Thyroid gland (tissue), 4 donors: ENCODE results near the gene TBC1D1.

ENCODE experiments used
- POLR2A ChIP-seq, 2 donors: fragments of 450-650 bp; IDR thresholded peaks; one replicate each; pipeline ENCODE4 v1.6.1; 2017; ENCODE audit warnings: antibody characterized with exemption in 2 of 2, mild to moderate bottlenecking in 2 of 2, moderate library complexity in 1 of 2
- TF ChIP-seq, protein P1 (sequence below), 6 experiments: fragments of 200-600 bp in 3 of 6; fragments of 450-650 bp in 3 of 6; sonication (generic) in 3 of 6; IDR thresholded peaks; one replicate each; pipeline ENCODE4 v1.5.1; 2016 to 2019; ENCODE audit warnings: antibody characterized with exemption in 6 of 6, mild to moderate bottlenecking in 2 of 6, inconsistent platforms in 1 of 6, moderate library complexity in 1 of 6

DNA sequence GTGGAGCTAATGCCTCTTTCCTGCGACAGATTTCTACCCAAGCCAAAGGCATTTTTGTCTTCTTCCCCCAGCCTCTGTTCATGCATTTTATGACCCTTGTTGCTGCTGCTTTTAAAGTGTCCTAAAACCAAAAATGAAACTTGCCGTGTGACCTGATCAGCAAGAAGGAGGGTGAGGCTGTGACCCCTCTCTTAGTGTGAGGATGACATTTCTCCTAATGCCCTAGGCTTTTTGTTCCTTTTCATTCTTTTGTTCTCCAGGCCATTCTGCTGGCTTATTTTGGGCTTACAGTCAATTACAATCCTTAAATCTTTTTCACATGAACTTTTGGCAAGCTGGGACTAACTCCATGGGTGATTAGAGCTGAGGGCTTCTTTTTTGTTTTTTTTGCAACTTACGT, 103.7 kb downstream of the TBC1D1 start:
- TF ChIP-seq, protein P1, sequence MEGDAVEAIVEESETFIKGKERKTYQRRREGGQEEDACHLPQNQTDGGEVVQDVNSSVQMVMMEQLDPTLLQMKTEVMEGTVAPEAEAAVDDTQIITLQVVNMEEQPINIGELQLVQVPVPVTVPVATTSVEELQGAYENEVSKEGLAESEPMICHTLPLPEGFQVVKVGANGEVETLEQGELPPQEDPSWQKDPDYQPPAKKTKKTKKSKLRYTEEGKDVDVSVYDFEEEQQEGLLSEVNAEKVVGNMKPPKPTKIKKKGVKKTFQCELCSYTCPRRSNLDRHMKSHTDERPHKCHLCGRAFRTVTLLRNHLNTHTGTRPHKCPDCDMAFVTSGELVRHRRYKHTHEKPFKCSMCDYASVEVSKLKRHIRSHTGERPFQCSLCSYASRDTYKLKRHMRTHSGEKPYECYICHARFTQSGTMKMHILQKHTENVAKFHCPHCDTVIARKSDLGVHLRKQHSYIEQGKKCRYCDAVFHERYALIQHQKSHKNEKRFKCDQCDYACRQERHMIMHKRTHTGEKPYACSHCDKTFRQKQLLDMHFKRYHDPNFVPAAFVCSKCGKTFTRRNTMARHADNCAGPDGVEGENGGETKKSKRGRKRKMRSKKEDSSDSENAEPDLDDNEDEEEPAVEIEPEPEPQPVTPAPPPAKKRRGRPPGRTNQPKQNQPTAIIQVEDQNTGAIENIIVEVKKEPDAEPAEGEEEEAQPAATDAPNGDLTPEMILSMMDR (IDR thresholded peaks at IDR 0.05): no peak
- TF ChIP-seq POLR2A (IDR thresholded peaks at IDR 0.05): no peak
